ENCODE results near the gene FAM53B. TPM values are rescaled to one million over a fixed set of nuclear protein-coding genes. Genes with fewer than 3 reads are reported as not detected.
"Not testable (repeated sequence)": the region's sequence is repeated elsewhere in the genome, so short reads cannot be mapped to it uniquely, and the experiment has no call there.

Gene FAM53B
- total RNA-seq (10 to 100 TPM; 34.6 to 58.3 (median 49.8) TPM), polyA plus RNA-seq (39.5 TPM)
- long read RNA-seq, donor 1, full-length matches to known transcripts, result 14 of 27 reads
- long read RNA-seq, donor 1, partial matches to known transcripts, result 3 of 27 reads
- long read RNA-seq, donor 1, other reads (novel, unspliced or antisense), result 10 of 27 reads
- long read RNA-seq, donor 2, full-length matches to known transcripts, result 25 of 93 reads
- long read RNA-seq, donor 2, partial matches to known transcripts, result 6 of 93 reads
- long read RNA-seq, donor 2, other reads (novel, unspliced or antisense), result 62 of 93 reads
- long read RNA-seq, donor 3, full-length matches to known transcripts, result 3 of 75 reads
- long read RNA-seq, donor 3, partial matches to known transcripts, result 0 of 75 reads
- long read RNA-seq, donor 3, other reads (novel, unspliced or antisense), result 72 of 75 reads
- long read RNA-seq, donor 4, full-length matches to known transcripts, result 30 of 86 reads
- long read RNA-seq, donor 4, partial matches to known transcripts, result 6 of 86 reads
- long read RNA-seq, donor 4, other reads (novel, unspliced or antisense), result 50 of 86 reads

GRCh38 chr10:124744102-124745050 is at the start of gene FAM53B:
Gene FAM53B (minus strand): TSS chr10:124744378. CDS start chr10:124706713, 37,665 bp downstream.
- peaks cover 4% of the 10 kb centered on the region for H3K4me1 ChIP-seq (ENCODE audit: control insufficient read depth, insufficient read depth, low read length)
- H3K27ac ChIP-seq (ENCODE audit: low read length), result peak within 1 kb of the TSS; percentile 95
- WGBS, result under 1% methylated on average over 100 of the region's 100 CpGs
- peak; percentile 87 to 95 (median 95) for DNase-seq
- H3K27me3 ChIP-seq (ENCODE audit: control insufficient read depth, insufficient read depth), result no peaks in the 10 kb centered on the region
- H3K9me3 ChIP-seq (ENCODE audit: control insufficient read depth, low read length), result no peaks in the 10 kb centered on the region
- peak within 1 kb of the TSS; percentile 79 for H3K4me3 ChIP-seq (ENCODE audit: low read length)
- ATAC-seq, result peak; percentile 63 to 72
- intact Hi-C loops (cut with DNase I), result loop anchor here (2.0 to 5.0 kb wide), 5 partner anchors 42 to 208 kb away; no protein-coding TSS in a partner anchor

GRCh38 chr10:124792998-124793352 is 48.8 kb upstream of the FAM53B start:
- Histone ChIP-seq H3K4me3 (ENCODE audit: low read length) (no peak overlapping the region), H3K4me1 (ENCODE audit: control insufficient read depth, insufficient read depth, low read length) (no peaks in the 10 kb centered on the region), H3K9me3 (ENCODE audit: control insufficient read depth, low read length) (no peaks in the 10 kb centered on the region), H3K27ac (ENCODE audit: low read length) (no peak overlapping the region), H3K27me3 (ENCODE audit: control insufficient read depth, insufficient read depth) (no peaks in the 10 kb centered on the region)
- ATAC-seq (no peak), DNase-seq (no peak)
- 97% methylated on average over 11 of the region's 11 CpGs for WGBS
- intact Hi-C loops (cut with DNase I), result no loop called here

- Histone ChIP-seq H3K4me1 (ENCODE audit: control insufficient read depth, insufficient read depth, low read length) (no peaks in the 10 kb centered on the region), H3K27ac (ENCODE audit: low read length) (peak within 1 kb of the TSS; percentile 77), H3K9me3 (ENCODE audit: control insufficient read depth, low read length) (no peaks in the 10 kb centered on the region), H3K27me3 (ENCODE audit: control insufficient read depth, insufficient read depth) (no peaks in the 10 kb centered on the region), H3K4me3 (ENCODE audit: low read length) (peak within 1 kb of the TSS; percentile 80)
- ATAC-seq (peak; percentile 98 to 99), DNase-seq (peak; percentile 88 to 95 (median 95))
- intact Hi-C loops (cut with DNase I), result no loop called here
- WGBS, result under 1% methylated on average over 79 of the region's 79 CpGs
Measured at GRCh38 chr10:124791547-124792348, 47.6 kb upstream of the FAM53B start, which contains the start of gene EEF1AKMT2. Gene EEF1AKMT2 (minus strand): TSS chr10:124791887. CDS start chr10:124791833, 54 bp downstream.

- H3K4me3 ChIP-seq (ENCODE audit: low read length); H3K27me3 ChIP-seq (ENCODE audit: control insufficient read depth, insufficient read depth); DNase-seq; intact Hi-C loops (cut with DNase I); ATAC-seq; H3K9me3 ChIP-seq (ENCODE audit: control insufficient read depth, low read length); H3K27ac ChIP-seq (ENCODE audit: low read length); H3K4me1 ChIP-seq (ENCODE audit: control insufficient read depth, insufficient read depth, low read length): not testable (repeated sequence)
- 100% methylated on average over 1 of the region's 1 CpG for WGBS
Measured at GRCh38 chr10:124782900-124783299, 38.7 kb upstream of the FAM53B start.

- ATAC-seq (no peak), DNase-seq (no peak)
- WGBS, result 98% methylated on average over 2 of the region's 2 CpGs
- H3K9me3 ChIP-seq (ENCODE audit: control insufficient read depth, low read length), result no peaks in the 10 kb centered on the region
- no peak overlapping the region for H3K27ac ChIP-seq (ENCODE audit: low read length)
- intact Hi-C loops (cut with DNase I), result no loop called here
- no peaks in the 10 kb centered on the region for H3K4me1 ChIP-seq (ENCODE audit: control insufficient read depth, insufficient read depth, low read length)
- H3K4me3 ChIP-seq (ENCODE audit: low read length), result no peak overlapping the region
- H3K27me3 ChIP-seq (ENCODE audit: control insufficient read depth, insufficient read depth), result no peaks in the 10 kb centered on the region
Measured at GRCh38 chr10:124768791-124769190, 24.6 kb upstream of the FAM53B start.

- intact Hi-C loops (cut with DNase I), result no loop called here
- no peak overlapping the region for H3K4me3 ChIP-seq (ENCODE audit: low read length)
- H3K27me3 ChIP-seq (ENCODE audit: control insufficient read depth, insufficient read depth), result no peaks in the 10 kb centered on the region
- DNase-seq (no peak), ATAC-seq (no peak)
- H3K9me3 ChIP-seq (ENCODE audit: control insufficient read depth, low read length), result no peaks in the 10 kb centered on the region
- no peak overlapping the region for H3K27ac ChIP-seq (ENCODE audit: low read length)
- WGBS, result 75% methylated on average over 2 of the region's 2 CpGs
- no peaks in the 10 kb centered on the region for H3K4me1 ChIP-seq (ENCODE audit: control insufficient read depth, insufficient read depth, low read length)
Measured at GRCh38 chr10:124765256-124765655, 21.1 kb upstream of the FAM53B start.

- no peaks in the 10 kb centered on the region for H3K9me3 ChIP-seq (ENCODE audit: control insufficient read depth, low read length)
- intact Hi-C loops (cut with DNase I), result no loop called here
- ATAC-seq (no peak), DNase-seq (no peak)
- no peak overlapping the region for H3K4me3 ChIP-seq (ENCODE audit: low read length)
- no peaks in the 10 kb centered on the region for H3K27me3 ChIP-seq (ENCODE audit: control insufficient read depth, insufficient read depth)
- no peaks in the 10 kb centered on the region for H3K4me1 ChIP-seq (ENCODE audit: control insufficient read depth, insufficient read depth, low read length)
- no peak overlapping the region for H3K27ac ChIP-seq (ENCODE audit: low read length)
- 91% methylated on average over 1 of the region's 1 CpG for WGBS
Measured at GRCh38 chr10:124763267-124763666, 19.1 kb upstream of the FAM53B start.

GRCh38 chr10:124762281-124762680 is 18.1 kb upstream of the FAM53B start:
- Histone ChIP-seq H3K4me3 (ENCODE audit: low read length) (no peak overlapping the region), H3K27ac (ENCODE audit: low read length) (no peak overlapping the region), H3K9me3 (ENCODE audit: control insufficient read depth, low read length) (no peaks in the 10 kb centered on the region), H3K4me1 (ENCODE audit: control insufficient read depth, insufficient read depth, low read length) (no peaks in the 10 kb centered on the region), H3K27me3 (ENCODE audit: control insufficient read depth, insufficient read depth) (no peaks in the 10 kb centered on the region)
- ATAC-seq (no peak), DNase-seq (no peak)
- intact Hi-C loops (cut with DNase I), result no loop called here
- 89% methylated on average over 5 of the region's 5 CpGs for WGBS

GRCh38 chr10:124756156-124756903 is 12.2 kb upstream of the FAM53B start:
- intact Hi-C loops (cut with DNase I), result no loop called here
- 73% methylated on average over 5 of the region's 5 CpGs for WGBS

GRCh38 chr10:124755581-124755980 is 11.4 kb upstream of the FAM53B start:
- intact Hi-C loops (cut with DNase I), result no loop called here
- DNase-seq, result no peak
- Histone ChIP-seq H3K9me3 (ENCODE audit: control insufficient read depth, low read length) (no peaks in the 10 kb centered on the region), H3K4me3 (ENCODE audit: low read length) (no peak overlapping the region), H3K27me3 (ENCODE audit: control insufficient read depth, insufficient read depth) (no peaks in the 10 kb centered on the region), H3K27ac (ENCODE audit: low read length) (no peak overlapping the region), H3K4me1 (ENCODE audit: control insufficient read depth, insufficient read depth, low read length) (peaks cover 2% of the 10 kb centered on the region)
- ATAC-seq, result no peak
- WGBS, result 64% methylated on average over 2 of the region's 2 CpGs

More at GRCh38 chr10:124756156-124756903, 12.2 kb upstream of the FAM53B start:
- ATAC-seq (no peak), DNase-seq (no peak)
- Histone ChIP-seq H3K27me3 (ENCODE audit: control insufficient read depth, insufficient read depth) (no peaks in the 10 kb centered on the region), H3K4me3 (ENCODE audit: low read length) (no peak overlapping the region), H3K9me3 (ENCODE audit: control insufficient read depth, low read length) (no peaks in the 10 kb centered on the region), H3K27ac (ENCODE audit: low read length) (no peak overlapping the region), H3K4me1 (ENCODE audit: control insufficient read depth, insufficient read depth, low read length) (peaks cover 2% of the 10 kb centered on the region)
